GM19467 (cell line): ENCODE results near the gene OR6J1.
"Not testable (repeated sequence)": the region's sequence is repeated elsewhere in the genome, so short reads cannot be mapped to it uniquely, and the experiment has no call there.

Source experiments
- ATAC-seq: cut with Tn5 transposase; IDR thresholded peaks from one replicate; pipeline ENCODE4 v1.9.1; 2021; ENCODE audit warnings: mild to moderate bottlenecking, moderate library complexity; ENCODE audit not compliant: unreplicated experiment

OR6J1 gene

GRCh38 chr14:22651586-22651985 lies 7.4 kb upstream of the OR6J1 start:
- no peak for ATAC-seq

GRCh38 chr14:22650960-22651521 lies 6.9 kb upstream of the OR6J1 start:
- no peak for ATAC-seq

- no peak for ATAC-seq
Measured at GRCh38 chr14:22650046-22650739, 6.0 kb upstream of the OR6J1 start.

GRCh38 chr14:22648506-22648905 lies 4.4 kb upstream of the OR6J1 start:
- ATAC-seq: no peak

GRCh38 chr14:22646570-22647254 lies 2.6 kb upstream of the OR6J1 start:
- ATAC-seq: no peak

- no peak for ATAC-seq
Measured at GRCh38 chr14:22641846-22642245, 2.3 kb downstream of the OR6J1 start.

- no peak for ATAC-seq
Measured at GRCh38 chr14:22640192-22640591, 4.0 kb downstream of the OR6J1 start.

- ATAC-seq: not testable (repeated sequence)
Measured at GRCh38 chr14:22635980-22636379, 8.2 kb downstream of the OR6J1 start.

- ATAC-seq: no peak
Measured at GRCh38 chr14:22634233-22634900, 9.8 kb downstream of the OR6J1 start.

GRCh38 chr14:22630486-22630885 lies 13.7 kb downstream of the OR6J1 start:
- ATAC-seq: no peak

GRCh38 chr14:22630066-22630465 lies 14.1 kb downstream of the OR6J1 start:
- no peak for ATAC-seq

- ATAC-seq: no peak
Measured at GRCh38 chr14:22629361-22629760, 14.8 kb downstream of the OR6J1 start.

- ATAC-seq: no peak
Measured at GRCh38 chr14:22627506-22628263, 16.5 kb downstream of the OR6J1 start.

GRCh38 chr14:22626590-22626989 lies 17.6 kb downstream of the OR6J1 start:
- ATAC-seq: no peak

GRCh38 chr14:22623047-22623446 lies 21.1 kb downstream of the OR6J1 start:
- ATAC-seq: no peak

- ATAC-seq: no peak
Measured at GRCh38 chr14:22622255-22622654, 21.9 kb downstream of the OR6J1 start.

- ATAC-seq: not testable (repeated sequence)
Measured at GRCh38 chr14:22615765-22616164, 28.4 kb downstream of the OR6J1 start.

GRCh38 chr14:22614240-22614799 lies 29.8 kb downstream of the OR6J1 start:
- no peak for ATAC-seq

GRCh38 chr14:22613736-22614239 lies 30.4 kb downstream of the OR6J1 start:
- ATAC-seq: no peak

- no peak for ATAC-seq
Measured at GRCh38 chr14:22613106-22613695, 31.0 kb downstream of the OR6J1 start.
